CD4-positive, alpha-beta T cell treated with Interleukin-17A for 1 hour (primary cell): ENCODE results near the gene UNC13C.

ENCODE experiments used
- DNase-seq: peaks from one replicate; pipeline ENCODE4 v3.0.0-alpha.2; 2020

Gene UNC13C

DNA sequence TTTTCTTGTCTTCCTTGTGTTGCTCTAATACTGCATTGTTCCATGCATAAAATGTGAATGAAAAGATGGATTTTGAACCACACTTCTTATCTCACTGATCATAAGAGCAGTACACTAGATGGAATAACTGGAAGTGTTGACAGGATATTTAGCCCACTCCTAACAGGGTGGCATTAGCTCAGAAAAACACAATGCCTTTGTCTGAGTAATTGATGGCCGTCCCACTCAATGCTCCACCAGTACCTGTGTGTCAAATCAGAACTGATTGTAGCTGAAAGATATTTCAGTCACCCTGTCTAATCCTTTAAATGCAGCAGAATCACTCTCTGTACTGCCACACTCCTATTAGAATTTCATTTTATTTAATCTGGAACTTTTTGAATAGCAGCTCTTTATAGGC, 526.5 kb downstream of the UNC13C start:
- no peak for DNase-seq

GRCh38 chr15:54506977-54507524, 528.8 kb downstream of the UNC13C start:
- no peak for DNase-seq

DNA sequence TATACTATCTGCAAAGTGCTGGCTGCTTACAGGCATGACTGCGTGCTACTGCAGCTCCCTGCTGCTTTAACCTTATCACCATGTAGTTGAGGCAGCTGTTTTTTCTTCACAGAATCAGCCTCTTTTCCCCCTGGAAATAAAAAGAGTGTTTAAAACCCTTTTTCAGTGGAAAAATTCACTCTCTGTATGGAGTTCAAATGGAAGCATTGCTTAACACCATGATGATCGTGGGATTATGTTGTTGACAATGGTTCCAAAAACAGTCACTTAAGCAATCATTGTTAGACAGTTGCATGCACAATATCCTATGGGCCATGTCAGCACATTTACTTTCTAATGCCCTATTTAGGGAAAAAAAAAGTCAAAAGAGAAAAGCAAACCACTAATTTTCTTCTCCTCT, 536.4 kb downstream of the UNC13C start:
- no peak for DNase-seq

- DNase-seq = no peak
Observed at GRCh38 chr15:54515664-54516582, 537.7 kb downstream of the UNC13C start.

GRCh38 chr15:54517366-54517765, 539.1 kb downstream of the UNC13C start:
- DNase-seq = no peak

DNA sequence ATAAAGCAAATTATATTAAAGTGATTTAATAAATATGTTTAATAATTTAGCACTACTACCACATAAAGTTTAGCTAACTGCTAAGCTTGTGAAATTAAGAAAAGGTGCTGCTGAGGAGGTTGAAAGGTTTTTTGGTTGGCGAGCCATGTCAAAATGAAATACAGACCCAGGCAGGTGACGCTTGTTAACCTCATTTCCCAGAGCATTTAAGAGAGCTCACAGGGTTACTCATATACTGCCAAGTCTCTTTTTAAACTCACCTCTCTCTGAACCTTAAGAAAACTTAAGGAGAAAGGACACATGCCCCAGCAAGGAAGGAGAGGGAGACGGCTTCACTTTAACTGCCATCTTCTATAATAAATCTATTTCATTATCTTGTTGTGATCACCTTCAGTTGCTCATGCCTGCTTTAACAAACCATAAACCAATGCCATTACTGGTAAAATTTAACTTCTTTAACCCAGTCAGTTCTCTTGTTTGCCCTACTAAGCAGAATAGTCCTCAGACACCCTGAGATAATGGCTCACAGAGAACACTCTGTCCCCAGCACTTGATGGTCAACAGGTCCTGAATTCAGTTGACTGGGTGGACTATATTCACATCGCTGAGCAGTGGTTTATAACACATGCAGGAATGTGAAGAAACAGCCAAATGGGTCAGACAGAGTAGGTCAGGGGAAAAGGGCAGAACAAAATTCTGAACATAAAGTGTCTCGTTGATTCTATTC, 540.1 kb downstream of the UNC13C start:
- no peak for DNase-seq

GRCh38 chr15:54519577-54519976, 541.3 kb downstream of the UNC13C start:
- DNase-seq = peak; percentile 11

GRCh38 chr15:54520616-54521015, 542.4 kb downstream of the UNC13C start:
- DNase-seq = no peak

- no peak for DNase-seq
Observed at GRCh38 chr15:54521206-54521605, 543.0 kb downstream of the UNC13C start.

DNA sequence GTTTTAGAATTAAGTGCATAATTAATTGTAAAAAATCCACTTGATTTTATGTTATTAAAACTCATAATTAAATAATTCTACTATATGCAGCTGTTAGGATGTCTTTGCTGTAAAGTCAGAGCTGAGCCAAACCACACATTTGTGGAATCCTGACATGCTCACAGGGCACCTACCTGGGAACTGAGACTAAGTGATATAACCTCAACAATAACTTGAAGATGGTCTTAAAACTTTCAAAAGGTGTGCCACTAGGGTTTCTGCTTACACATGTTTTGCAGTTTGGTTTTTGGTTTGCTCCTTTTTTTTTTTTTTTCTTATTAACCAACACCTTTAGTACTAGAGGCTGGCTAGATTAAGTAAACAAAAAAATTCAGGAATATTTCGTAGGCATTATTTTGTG, 549.8 kb downstream of the UNC13C start:
- no peak for DNase-seq

- no peak for DNase-seq
Observed at GRCh38 chr15:54540721-54541120, 562.5 kb downstream of the UNC13C start.

GRCh38 chr15:54547491-54547890, 569.2 kb downstream of the UNC13C start:
- DNase-seq = no peak

- no peak for DNase-seq
Observed at GRCh38 chr15:54550954-54551353, 572.7 kb downstream of the UNC13C start.

DNA sequence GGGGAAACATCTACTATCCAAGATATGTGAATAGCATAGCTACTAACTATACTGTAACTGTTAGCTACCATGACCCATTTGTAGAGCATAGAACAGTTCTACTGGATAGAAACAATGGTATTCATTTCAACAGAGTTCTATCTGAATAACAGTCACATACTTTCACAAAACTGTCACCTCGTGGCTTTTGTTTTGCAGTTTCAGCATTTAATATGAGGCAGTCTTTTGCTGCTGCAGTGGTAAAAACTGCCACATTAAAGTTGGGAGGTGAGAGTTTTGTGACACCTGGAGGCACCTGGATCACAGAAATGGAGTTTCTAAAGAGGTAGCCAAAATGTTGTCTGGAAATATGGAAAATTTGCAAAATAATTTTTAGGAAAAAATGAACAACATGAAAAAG, 578.0 kb downstream of the UNC13C start:
- no peak for DNase-seq

GRCh38 chr15:54559405-54560069, 581.3 kb downstream of the UNC13C start:
- DNase-seq = no peak

DNA sequence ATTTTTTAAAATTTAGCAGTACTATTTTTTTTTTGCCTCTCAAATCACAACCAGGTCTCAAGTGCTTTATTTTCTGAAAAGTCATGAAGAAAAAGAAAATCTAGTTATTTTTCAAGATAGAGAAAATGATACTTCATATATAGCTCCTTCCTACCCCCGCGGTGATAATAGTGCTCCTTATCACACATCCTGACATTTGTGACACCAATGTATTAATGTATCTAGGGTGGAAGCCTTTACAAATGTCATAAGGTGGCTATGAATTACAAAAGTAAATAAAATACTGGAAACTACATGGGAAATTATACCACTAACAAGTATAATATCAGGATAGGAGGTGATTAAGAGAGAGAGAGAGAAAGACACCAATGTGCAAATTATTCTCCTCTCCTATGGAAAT, 582.2 kb downstream of the UNC13C start:
- no peak for DNase-seq

GRCh38 chr15:54564166-54564565, 585.9 kb downstream of the UNC13C start:
- DNase-seq = no peak

DNA sequence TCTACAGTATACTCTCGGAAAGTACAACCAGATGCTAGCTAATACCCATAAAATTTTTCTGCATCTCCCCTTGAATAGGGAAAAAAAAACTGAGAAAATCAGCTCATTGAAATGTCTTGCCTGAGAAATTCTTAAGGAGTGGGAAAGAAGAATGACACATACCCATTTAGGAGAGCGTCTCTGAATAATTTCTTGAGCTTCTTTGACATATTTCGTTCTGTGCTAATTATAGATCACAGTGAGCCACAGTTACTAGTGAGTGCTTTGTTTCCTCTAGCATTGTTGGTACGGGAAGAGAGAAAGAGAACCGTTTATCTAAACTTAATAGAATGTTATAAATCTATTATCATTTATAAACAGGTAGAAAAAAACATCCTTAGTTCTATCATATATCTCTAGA, 588.4 kb downstream of the UNC13C start:
- DNase-seq = no peak

GRCh38 chr15:54567408-54568035, 589.3 kb downstream of the UNC13C start:
- DNase-seq = no peak

DNA sequence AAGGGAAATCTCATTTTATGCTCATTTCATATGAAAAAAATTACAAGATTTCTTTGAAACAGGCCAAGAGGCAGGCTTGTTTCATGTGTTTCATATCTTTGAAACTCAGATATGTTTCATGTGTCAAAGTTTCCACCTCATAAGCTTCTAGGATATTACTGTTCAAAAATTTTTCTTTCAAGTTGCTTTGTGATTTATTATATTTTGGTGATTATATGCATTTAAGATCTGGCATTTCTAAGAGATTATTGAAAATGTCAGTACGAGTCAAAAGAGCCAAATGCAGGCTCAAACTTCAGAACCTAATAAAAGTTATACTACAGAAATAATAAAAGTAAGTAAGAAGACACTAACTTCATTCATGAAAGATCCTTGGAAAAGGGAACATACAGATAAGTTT, 590.1 kb downstream of the UNC13C start:
- DNase-seq = no peak

DNA sequence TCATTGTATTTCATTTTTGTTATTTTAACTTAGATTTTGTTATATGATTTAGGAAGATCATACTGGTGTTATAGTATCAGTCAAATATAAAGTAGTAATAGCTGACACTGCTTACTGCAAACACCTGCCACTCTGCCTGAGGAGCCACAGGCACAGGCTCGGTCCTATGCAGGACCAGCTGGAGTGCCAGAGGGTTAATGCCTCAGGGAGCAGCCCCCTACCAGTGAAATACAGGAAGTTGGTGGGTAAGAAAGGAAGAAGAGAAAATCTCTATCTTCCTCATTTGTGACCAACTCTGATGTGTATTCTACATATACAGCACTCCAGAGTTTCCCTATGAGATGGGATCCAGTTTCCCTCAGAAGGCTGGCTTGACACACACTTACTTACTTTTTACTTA, 593.3 kb downstream of the UNC13C start:
- DNase-seq = no peak

- no peak for DNase-seq
Observed at GRCh38 chr15:54575586-54575985, 597.3 kb downstream of the UNC13C start.
